ENCODE measurements around the gene VSIG10L. TPM values are rescaled to one million over a fixed set of nuclear protein-coding genes. Genes with fewer than 3 reads are reported as not detected.

VSIG10L gene
- total RNA-seq, 1 experiment from 2014 or later: 0.58 TPM

DNA sequence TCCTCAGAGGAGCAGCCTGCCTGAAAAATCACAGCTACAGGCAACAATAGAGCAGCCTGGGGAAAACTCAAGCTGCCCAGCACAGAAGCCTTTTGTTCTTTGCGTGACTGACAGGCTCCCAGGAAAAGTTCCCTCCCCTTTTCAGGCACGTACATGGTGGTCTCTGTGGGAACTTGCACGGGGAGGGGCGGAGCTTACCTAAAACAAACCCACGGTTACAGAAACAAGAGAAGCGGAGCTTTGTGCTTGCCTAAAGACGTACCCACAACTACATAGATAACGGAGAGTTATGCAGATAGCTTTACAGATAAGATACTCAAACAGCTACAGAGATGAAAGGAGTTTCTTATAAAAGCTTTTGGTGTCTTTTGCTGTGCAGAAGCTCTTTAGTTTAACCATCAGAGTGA, 12.8 kb upstream of the VSIG10L start:
- TF ChIP-seq, protein P1, sequence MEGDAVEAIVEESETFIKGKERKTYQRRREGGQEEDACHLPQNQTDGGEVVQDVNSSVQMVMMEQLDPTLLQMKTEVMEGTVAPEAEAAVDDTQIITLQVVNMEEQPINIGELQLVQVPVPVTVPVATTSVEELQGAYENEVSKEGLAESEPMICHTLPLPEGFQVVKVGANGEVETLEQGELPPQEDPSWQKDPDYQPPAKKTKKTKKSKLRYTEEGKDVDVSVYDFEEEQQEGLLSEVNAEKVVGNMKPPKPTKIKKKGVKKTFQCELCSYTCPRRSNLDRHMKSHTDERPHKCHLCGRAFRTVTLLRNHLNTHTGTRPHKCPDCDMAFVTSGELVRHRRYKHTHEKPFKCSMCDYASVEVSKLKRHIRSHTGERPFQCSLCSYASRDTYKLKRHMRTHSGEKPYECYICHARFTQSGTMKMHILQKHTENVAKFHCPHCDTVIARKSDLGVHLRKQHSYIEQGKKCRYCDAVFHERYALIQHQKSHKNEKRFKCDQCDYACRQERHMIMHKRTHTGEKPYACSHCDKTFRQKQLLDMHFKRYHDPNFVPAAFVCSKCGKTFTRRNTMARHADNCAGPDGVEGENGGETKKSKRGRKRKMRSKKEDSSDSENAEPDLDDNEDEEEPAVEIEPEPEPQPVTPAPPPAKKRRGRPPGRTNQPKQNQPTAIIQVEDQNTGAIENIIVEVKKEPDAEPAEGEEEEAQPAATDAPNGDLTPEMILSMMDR (IDR thresholded peaks at IDR 0.05; ENCODE audit: unreplicated experiment): no peak
- Mint-ChIP-seq H3K9me3 (ENCODE audit: unreplicated experiment) (no peaks in the 10 kb centered on the region), H3K27me3 (ENCODE audit: insufficient read depth, unreplicated experiment) (no peaks in the 10 kb centered on the region), H3K4me1 (ENCODE audit: insufficient read depth, unreplicated experiment) (peaks cover 6% of the 10 kb centered on the region), H3K36me3 (ENCODE audit: insufficient read depth, unreplicated experiment) (peaks cover 23% of the 10 kb centered on the region), H3K4me3 (ENCODE audit: unreplicated experiment) (no peak overlapping the region), H3K27ac (ENCODE audit: low read depth, unreplicated experiment) (no peak overlapping the region)
- POLR2A ChIA-PET: interaction anchor here (1.0 kb wide), 1 partner anchor 11 kb away, joined by 4 read pairs; no protein-coding TSS in a partner anchor
- no TSS peak for BruUV-seq (replicated peaks)
- intact Hi-C loops (cut with micrococcal nuclease): no loop called here
- CTCF ChIA-PET: no interaction called here
- DNase-seq (ENCODE audit: unreplicated experiment): no peak

DNA sequence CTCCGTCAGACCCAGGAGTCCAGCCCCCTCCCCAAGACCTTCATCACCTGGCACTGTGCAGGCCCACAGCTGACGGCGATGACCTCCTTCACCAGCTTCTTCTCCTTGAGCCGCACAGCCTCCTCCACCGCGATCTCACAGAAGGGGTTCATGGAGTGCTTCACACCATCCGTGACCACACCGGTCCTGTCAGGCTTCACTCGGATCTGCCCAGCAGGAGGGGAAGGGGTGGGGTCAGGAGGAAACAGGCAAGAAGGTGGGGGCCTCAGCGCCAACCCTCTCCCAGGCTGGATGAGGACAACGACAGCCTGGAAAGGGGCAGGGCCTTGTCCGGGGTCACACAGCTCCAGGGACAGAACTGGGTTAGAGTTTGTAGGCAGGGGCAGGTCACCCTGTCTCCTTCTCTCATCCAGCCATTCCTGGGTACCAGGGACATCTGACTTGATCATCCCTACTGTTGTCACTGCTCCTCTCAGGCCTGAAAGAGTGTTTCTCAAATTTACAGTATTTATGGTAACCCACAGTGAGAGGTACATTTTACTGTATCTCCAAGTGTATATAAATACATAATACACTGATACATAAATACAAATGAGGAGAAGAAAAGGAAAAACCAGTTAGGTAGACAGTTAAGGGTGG, 12.3 kb upstream of the VSIG10L start:
- TF ChIP-seq, protein P1 (IDR thresholded peaks at IDR 0.05; ENCODE audit: unreplicated experiment): no peak
- Mint-ChIP-seq H3K27ac (ENCODE audit: low read depth, unreplicated experiment) (peak overlapping the region; percentile 19), H3K4me3 (ENCODE audit: unreplicated experiment) (no peak overlapping the region), H3K27me3 (ENCODE audit: insufficient read depth, unreplicated experiment) (no peaks in the 10 kb centered on the region), H3K9me3 (ENCODE audit: unreplicated experiment) (no peaks in the 10 kb centered on the region), H3K36me3 (ENCODE audit: insufficient read depth, unreplicated experiment) (peaks cover 28% of the 10 kb centered on the region), H3K4me1 (ENCODE audit: insufficient read depth, unreplicated experiment) (peaks cover under 1% of the 10 kb centered on the region)
- ChIA-PET CTCF (interaction anchor here (0.6 kb wide), 1 partner anchor 10 kb away, joined by 3 read pairs; no protein-coding TSS in a partner anchor), POLR2A (interaction anchor here (1.0 kb wide), 1 partner anchor 11 kb away, joined by 4 read pairs; no protein-coding TSS in a partner anchor)
- no TSS peak for BruUV-seq (replicated peaks)
- no peak for DNase-seq (ENCODE audit: unreplicated experiment)
- intact Hi-C loops (cut with micrococcal nuclease): no loop called here

- TF ChIP-seq, protein P1 (IDR thresholded peaks at IDR 0.05; ENCODE audit: unreplicated experiment): no peak
- DNase-seq (ENCODE audit: unreplicated experiment): no peak
- ChIA-PET CTCF (no interaction called here), POLR2A (interaction anchor here (0.7 kb wide), 1 partner anchor 9 kb away, joined by 3 read pairs; no protein-coding TSS in a partner anchor)
- H3K4me3 Mint-ChIP-seq (ENCODE audit: unreplicated experiment): no peak overlapping the region
- no TSS peak for BruUV-seq (replicated peaks)
- no peaks in the 10 kb centered on the region for H3K9me3 Mint-ChIP-seq (ENCODE audit: unreplicated experiment)
- H3K27ac Mint-ChIP-seq (ENCODE audit: low read depth, unreplicated experiment): no peak overlapping the region
- intact Hi-C loops (cut with micrococcal nuclease): no loop called here
- H3K4me1 Mint-ChIP-seq (ENCODE audit: insufficient read depth, unreplicated experiment): no peaks in the 10 kb centered on the region
- H3K36me3 Mint-ChIP-seq (ENCODE audit: insufficient read depth, unreplicated experiment): peaks cover 24% of the 10 kb centered on the region
- no peaks in the 10 kb centered on the region for H3K27me3 Mint-ChIP-seq (ENCODE audit: insufficient read depth, unreplicated experiment)
Observed at GRCh38 chr19:51352783-51353360, 10.9 kb upstream of the VSIG10L start.

GRCh38 chr19:51351266-51351990, 9.5 kb upstream of the VSIG10L start:
- no TSS peak for BruUV-seq (replicated peaks)
- Mint-ChIP-seq H3K9me3 (ENCODE audit: unreplicated experiment) (no peaks in the 10 kb centered on the region), H3K4me3 (ENCODE audit: unreplicated experiment) (no peak overlapping the region), H3K36me3 (ENCODE audit: insufficient read depth, unreplicated experiment) (peaks cover 26% of the 10 kb centered on the region), H3K27me3 (ENCODE audit: insufficient read depth, unreplicated experiment) (no peaks in the 10 kb centered on the region), H3K27ac (ENCODE audit: low read depth, unreplicated experiment) (peak overlapping the region; percentile 61), H3K4me1 (ENCODE audit: insufficient read depth, unreplicated experiment) (no peaks in the 10 kb centered on the region)
- intact Hi-C loops (cut with micrococcal nuclease): no loop called here
- DNase-seq (ENCODE audit: unreplicated experiment): no peak
- POLR2A ChIA-PET: interaction anchor here (1.4 to 2.6 kb wide), 3 partner anchors 8 to 16 kb away, joined by 5 to 9 read pairs (median 8); partner anchors contain the start of gene ETFB
- TF ChIP-seq, protein P1 (IDR thresholded peaks at IDR 0.05; ENCODE audit: unreplicated experiment): no peak
- CTCF ChIA-PET: interaction anchor here (1.1 kb wide), 1 partner anchor 8 kb away, joined by 4 read pairs; no protein-coding TSS in a partner anchor
